DND-41 (cell line): ENCODE results near the gene MARCHF3.

Experiments used
- EZH2 ChIP-seq: IDR thresholded peaks from 3 replicates; pipeline ENCODE4 v1.6.1; 2012; ENCODE audit warnings: borderline replicate concordance, low read depth, mild to moderate bottlenecking, moderate library complexity, low read length, inconsistent platforms; ENCODE audit not compliant: severe bottlenecking
- TF ChIP-seq, protein P1 (sequence below): IDR thresholded peaks from 2 replicates; pipeline ENCODE4 v1.5.1; 2012; ENCODE audit warnings: borderline replicate concordance, low read length, moderate library complexity, mild to moderate bottlenecking; ENCODE audit not compliant: poor library complexity, severe bottlenecking; ENCODE audit errors: extremely low read depth

DNA sequence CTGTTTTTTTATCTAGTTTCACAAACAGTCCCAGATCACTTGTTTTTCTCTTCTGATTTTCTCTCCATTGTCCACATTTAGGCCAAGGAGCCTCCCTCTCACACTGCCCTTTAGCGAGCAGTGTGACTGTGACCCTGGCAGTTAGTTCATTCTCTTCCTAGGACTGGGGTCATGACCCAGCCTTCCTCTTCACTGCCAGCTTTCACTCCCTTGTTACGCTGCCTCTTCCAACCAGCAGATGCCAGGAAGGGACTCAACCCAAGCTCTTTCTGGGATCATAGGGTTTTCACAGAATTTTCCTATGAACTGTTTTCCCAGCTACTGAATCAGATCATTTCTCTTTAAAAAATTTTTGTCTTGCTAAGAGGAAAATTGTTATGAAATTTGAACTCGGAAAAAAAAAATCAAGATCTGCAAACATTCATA is 182.5 kb downstream of the MARCHF3 start:
- TF ChIP-seq, protein P1, sequence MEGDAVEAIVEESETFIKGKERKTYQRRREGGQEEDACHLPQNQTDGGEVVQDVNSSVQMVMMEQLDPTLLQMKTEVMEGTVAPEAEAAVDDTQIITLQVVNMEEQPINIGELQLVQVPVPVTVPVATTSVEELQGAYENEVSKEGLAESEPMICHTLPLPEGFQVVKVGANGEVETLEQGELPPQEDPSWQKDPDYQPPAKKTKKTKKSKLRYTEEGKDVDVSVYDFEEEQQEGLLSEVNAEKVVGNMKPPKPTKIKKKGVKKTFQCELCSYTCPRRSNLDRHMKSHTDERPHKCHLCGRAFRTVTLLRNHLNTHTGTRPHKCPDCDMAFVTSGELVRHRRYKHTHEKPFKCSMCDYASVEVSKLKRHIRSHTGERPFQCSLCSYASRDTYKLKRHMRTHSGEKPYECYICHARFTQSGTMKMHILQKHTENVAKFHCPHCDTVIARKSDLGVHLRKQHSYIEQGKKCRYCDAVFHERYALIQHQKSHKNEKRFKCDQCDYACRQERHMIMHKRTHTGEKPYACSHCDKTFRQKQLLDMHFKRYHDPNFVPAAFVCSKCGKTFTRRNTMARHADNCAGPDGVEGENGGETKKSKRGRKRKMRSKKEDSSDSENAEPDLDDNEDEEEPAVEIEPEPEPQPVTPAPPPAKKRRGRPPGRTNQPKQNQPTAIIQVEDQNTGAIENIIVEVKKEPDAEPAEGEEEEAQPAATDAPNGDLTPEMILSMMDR = no peak
- TF ChIP-seq EZH2 = no peak
